ENCODE measurements around the gene HTR3C.

The HTR3C gene

GRCh38 chr3:184085389-184085852 is 32.6 kb downstream of the HTR3C start:
- DNase-seq (ENCODE audit: low spot score) = no peak

GRCh38 chr3:184092199-184092598 is 39.4 kb downstream of the HTR3C start:
- DNase-seq (ENCODE audit: low spot score) = no peak

GRCh38 chr3:184096811-184097383 is 44.0 kb downstream of the HTR3C start, which contains the start of gene HTR3E:
HTR3E (plus strand) TSS chr3:184097064; CDS start chr3:184097530, 466 bp downstream.
- DNase-seq (ENCODE audit: low spot score) = no peak

GRCh38 chr3:184097556-184097955 is 44.7 kb downstream of the HTR3C start:
- no peak for DNase-seq (ENCODE audit: low spot score)

GRCh38 chr3:184099806-184100686 is 47.2 kb downstream of the HTR3C start:
- no peak for DNase-seq (ENCODE audit: low spot score)
